Left renal cortex interstitium (tissue), 4 donors: ENCODE data around the gene OSBPL8. TPM values are rescaled to one million over a fixed set of nuclear protein-coding genes. Genes with fewer than 3 reads are reported as not detected.
"Not testable (repeated sequence)": the region's sequence is repeated elsewhere in the genome, so short reads cannot be mapped to it uniquely, and the experiment has no call there.

Experiments used
- DNase-seq, 4 donors: peaks; one replicate each; pipeline ENCODE4 v3.0.0-alpha.2; 2013; ENCODE audit warnings: low read depth in 4 of 4, low spot score in 2 of 4, missing footprints in 1 of 4
- polyA plus RNA-seq, 4 donors: library from polyadenylated mRNA; unstranded; fragments of 120-200 nt; gene quantifications; one replicate each; pipeline ENCODE4 v1.2.1, GENCODE V29; 2013; ENCODE audit not compliant: insufficient read length in 4 of 4

Gene OSBPL8
- polyA plus RNA-seq, 4 donors = 57.6 to 77.4 (median 71.3) TPM

- no peak for DNase-seq
Measured at GRCh38 chr12:76480796-76481195, 78.8 kb downstream of the OSBPL8 start.

- no peak for DNase-seq
Measured at GRCh38 chr12:76478045-76478444, 81.5 kb downstream of the OSBPL8 start.

DNA sequence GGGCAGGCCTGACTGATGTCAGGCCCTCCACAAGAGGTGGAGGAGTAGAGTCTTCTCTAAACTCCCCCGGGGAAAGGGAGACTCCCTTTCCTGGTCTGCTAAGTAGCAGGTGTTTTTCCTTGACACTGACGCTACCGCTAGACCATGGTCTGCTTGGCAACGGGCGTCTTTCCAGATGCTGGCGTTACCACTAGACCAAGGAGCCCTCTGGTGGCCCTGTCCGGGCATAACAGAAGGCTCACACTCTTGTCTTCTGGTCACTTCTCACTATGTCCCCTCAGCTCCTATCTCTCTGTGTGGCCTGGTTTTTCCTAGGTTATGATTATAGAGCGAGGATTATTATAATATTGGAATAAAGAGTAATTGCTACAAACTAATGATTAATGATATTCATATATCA is 86.7 kb downstream of the OSBPL8 start:
- DNase-seq = not testable (repeated sequence)

DNA sequence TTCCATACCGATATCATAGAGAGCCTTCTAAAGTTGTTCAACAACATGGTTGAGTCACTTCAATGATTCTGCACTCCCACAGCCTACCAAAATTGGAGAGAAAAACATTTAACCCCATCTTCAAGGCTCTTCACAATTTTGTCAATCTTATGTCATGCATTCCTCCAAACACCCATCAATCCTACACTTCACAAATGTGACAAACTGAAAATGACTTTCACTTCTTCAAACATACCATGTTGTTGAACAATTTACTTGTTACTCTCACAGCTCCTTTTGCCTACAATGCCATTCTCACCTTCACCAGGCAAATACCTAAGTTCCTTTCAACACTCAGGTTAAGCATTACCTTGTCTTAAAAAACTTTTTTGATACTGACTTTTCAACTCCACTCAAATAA is 88.0 kb downstream of the OSBPL8 start:
- DNase-seq = no peak

DNA sequence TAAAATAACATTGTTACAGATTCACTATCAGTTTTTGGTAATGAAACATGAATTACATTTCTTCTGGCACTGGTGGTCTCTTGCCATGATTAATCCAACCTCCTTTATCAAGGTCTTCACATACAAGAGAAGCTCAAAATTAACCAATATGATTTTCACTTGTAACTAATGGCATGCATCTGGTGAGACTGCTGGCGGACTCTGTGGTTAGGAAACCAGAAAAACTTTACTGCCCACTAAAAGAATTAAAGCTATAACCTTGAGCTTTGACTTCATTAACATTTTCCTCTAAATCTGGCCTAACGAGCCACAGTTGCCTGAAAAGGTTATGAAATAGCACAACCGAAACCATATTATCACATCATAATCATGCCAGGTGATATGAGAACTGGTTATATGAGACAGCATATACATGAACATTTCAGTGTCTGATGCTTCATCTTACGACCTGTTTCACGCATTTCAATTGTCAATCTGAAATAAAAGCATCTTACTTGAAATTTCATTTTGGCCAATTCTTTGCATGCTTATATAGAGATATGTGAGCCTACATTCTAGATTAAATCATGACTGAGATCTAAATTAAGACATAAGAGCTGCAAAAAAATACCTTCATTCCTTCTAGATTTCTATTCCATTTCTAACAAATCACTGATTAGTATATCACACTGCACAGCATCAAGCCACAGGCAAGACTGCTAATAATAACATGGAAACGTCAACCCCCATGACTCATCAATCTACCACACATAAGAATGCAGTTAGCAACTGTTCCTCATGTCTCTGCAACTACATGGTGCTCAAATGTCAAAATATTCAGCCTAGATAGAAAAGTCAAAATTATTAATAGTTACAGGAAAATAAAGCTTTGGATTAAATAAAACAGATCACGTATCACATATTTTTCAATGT is 89.3 kb downstream of the OSBPL8 start:
- DNase-seq = no peak

- DNase-seq = no peak
Measured at GRCh38 chr12:76464631-76465166, 94.9 kb downstream of the OSBPL8 start.

- DNase-seq = no peak
Measured at GRCh38 chr12:76462668-76463224, 96.8 kb downstream of the OSBPL8 start.

- no peak for DNase-seq
Measured at GRCh38 chr12:76460807-76461206, 98.8 kb downstream of the OSBPL8 start.

GRCh38 chr12:76457818-76458217 is 101.8 kb downstream of the OSBPL8 start:
- no peak for DNase-seq

- no peak for DNase-seq
Measured at GRCh38 chr12:76457010-76457409, 102.6 kb downstream of the OSBPL8 start.

DNA sequence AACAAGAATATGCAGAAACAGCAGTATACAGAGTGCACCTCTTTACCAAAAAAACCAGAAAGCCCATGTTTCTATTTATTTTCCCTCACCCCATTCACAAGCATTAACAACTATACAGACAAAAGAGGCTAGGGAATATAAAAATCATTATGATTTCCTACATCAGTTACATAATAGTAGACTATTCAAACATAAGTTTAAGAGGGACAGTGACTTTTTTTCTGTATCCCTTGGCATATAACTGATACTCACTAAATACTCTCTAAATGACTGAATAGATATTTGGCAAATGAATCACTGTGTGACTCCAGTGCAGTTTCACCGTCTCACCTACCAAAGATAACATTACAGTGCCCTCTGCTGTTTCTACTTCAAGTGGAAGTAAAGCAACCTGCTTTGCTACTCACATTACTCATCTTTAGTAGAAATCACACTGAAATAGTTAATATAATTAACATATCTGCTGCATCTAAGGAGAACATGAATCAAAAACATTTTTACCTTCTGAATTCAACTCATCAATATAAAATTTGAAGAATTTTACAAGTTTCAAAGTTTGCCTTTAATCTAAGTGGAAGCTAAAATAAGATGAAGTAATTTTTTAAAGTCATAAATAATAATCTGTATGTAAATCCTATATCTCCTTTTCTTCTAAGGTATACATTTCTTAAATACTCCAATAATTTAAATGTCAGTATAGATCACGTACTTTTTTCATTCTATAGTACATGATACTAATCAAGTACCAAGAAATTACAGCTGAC is 103.8 kb downstream of the OSBPL8 start:
- DNase-seq = peak in 3 of 4 donors; percentile 8 to 25 (median 19)

DNA sequence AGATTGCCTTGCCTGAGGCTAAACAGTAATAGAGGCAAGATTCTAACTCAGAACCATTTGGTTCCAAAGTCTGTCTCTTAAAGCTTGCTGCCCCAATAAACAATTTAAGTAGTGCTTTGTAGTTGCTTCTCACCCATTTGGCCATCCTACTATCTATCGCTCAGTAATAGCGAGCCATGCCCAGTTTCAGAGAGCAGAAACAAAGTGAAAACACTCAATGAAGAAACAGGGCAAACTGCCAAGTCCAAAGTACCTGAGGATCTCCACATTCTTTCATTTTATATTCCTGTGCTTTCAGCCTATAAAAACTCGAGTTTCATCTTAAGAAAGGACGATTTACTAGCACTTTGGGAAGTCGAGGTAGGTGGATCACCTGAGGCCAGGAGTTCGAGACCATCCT is 108.0 kb downstream of the OSBPL8 start:
- DNase-seq = no peak

DNA sequence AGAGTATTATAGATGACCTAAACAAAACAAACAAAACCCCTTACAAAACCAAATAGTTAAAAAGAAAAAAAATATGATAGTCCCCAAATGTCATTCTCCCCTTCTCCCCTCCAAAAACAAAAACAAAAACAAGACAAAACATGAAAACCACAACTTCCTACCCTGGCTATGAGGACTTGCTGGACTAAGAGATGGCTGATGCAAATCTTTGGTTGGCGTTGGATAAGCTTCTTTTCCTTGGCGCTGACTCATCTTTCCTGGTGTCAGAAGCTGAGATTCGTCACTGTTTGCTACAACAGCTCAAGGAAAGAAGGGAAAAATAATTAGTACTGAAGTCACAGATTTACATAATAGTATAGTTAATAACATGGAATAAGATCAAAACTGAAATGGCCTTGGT is 108.9 kb downstream of the OSBPL8 start:
- DNase-seq = no peak

- no peak for DNase-seq
Measured at GRCh38 chr12:76449993-76450392, 109.6 kb downstream of the OSBPL8 start.

DNA sequence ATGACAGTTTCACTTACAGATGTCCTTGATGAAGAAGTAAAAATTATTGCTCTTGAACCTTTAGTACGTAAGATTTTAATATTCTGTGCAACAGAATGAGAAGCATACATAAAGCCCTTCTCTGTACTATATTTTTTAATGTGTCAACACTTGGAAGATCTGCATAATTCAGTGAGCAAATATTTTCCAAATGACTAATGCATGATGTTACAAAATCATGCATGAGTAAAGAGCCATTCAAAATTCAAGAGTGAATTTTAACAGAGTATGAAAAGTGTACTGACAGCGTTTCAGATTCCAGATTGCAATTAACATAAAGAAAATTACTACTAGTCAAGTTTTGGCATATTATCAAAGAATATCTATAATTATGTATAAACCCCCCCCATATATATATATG is 110.0 kb downstream of the OSBPL8 start:
- no peak for DNase-seq

- DNase-seq = no peak
Measured at GRCh38 chr12:76449016-76449415, 110.6 kb downstream of the OSBPL8 start.

GRCh38 chr12:76446090-76446489 is 113.5 kb downstream of the OSBPL8 start:
- DNase-seq = no peak

GRCh38 chr12:76445462-76445861 is 114.1 kb downstream of the OSBPL8 start:
- no peak for DNase-seq

GRCh38 chr12:76444408-76444984 is 115.1 kb downstream of the OSBPL8 start:
- DNase-seq = no peak

DNA sequence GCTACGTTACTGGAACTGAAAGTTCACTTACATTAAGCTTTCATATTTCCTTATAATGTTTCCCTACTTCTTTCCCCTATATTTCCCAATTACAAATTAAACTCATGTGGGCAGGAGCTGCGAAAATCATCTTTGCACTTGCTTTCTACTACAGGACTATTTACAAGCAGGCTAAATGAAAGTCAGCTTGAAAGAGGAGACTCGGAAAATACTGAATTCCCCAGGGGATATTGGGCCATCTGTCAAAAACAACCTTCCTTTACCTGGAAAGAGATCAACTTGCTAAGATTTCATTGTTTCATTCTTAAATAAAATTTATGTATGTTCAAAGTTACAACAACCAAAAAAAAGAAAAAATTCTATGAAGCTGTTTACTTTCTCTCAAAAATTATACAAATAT is 118.6 kb downstream of the OSBPL8 start:
- DNase-seq = no peak

GRCh38 chr12:76432733-76433132 is 126.8 kb downstream of the OSBPL8 start:
- no peak for DNase-seq
